Heart left ventricle (tissue), 16 donors: ENCODE data around the gene SLC25A47. TPM values are rescaled to one million over a fixed set of nuclear protein-coding genes. Genes with fewer than 3 reads are reported as not detected.

Experiments
- ATAC-seq, 4 donors: fragments of 200-7000 bp; cut with Tn5 transposase; one replicate each; pipeline ENCODE4 v1.9.1; 2020 to 2022; ENCODE audit warnings: moderate library complexity in 4 of 4, mild to moderate bottlenecking in 3 of 4, moderate number of reproducible peaks in 1 of 4
- DNase-seq, 5 donors: peaks; one replicate each; pipeline ENCODE4 v3.0.0-alpha.2; 2020
- H3K27ac ChIP-seq, 12 donors: fragments of 200-600 bp; sonication (generic) in 4 of 12; one replicate each; pipeline versions ENCODE4 v1.5.0 to v1.8.0; 2016 to 2022; ENCODE audit warnings: mild to moderate bottlenecking in 2 of 12
- H3K27me3 ChIP-seq, 9 donors: fragments of 200-600 bp; sonication (generic) in 2 of 9; one replicate each; pipeline versions ENCODE4 v1.5.1 to v1.8.0; 2016 to 2022; ENCODE audit warnings: mild to moderate bottlenecking in 3 of 9
- H3K36me3 ChIP-seq, 9 donors: fragments of 200-600 bp; sonication (generic) in 2 of 9; one replicate each; pipeline versions ENCODE4 v1.5.0 to v1.8.0; 2018 to 2022; ENCODE audit warnings: mild to moderate bottlenecking in 2 of 9
- H3K4me1 ChIP-seq, 12 donors: fragments of 200-600 bp; sonication (generic) in 4 of 12; one replicate each; pipeline versions ENCODE4 v1.5.0 to v1.8.0; 2016 to 2022; ENCODE audit warnings: mild to moderate bottlenecking in 3 of 12
- H3K4me3 ChIP-seq, 12 donors: fragments of 200-600 bp; sonication (generic) in 4 of 12; one replicate each; pipeline versions ENCODE4 v1.5.0 to v1.8.0; 2017 to 2022; ENCODE audit warnings: mild to moderate bottlenecking in 9 of 12, moderate library complexity in 4 of 12
- H3K9me3 ChIP-seq, 12 donors: fragments of 200-600 bp; sonication (generic) in 4 of 12; one replicate each; pipeline versions ENCODE4 v1.5.0 to v1.8.0; 2016 to 2022; ENCODE audit warnings: mild to moderate bottlenecking in 1 of 12
- POLR2A ChIP-seq, 2 donors: fragments of 450-650 bp; IDR thresholded peaks; one replicate each; pipeline ENCODE4 v1.6.1; 2017; ENCODE audit warnings: antibody characterized with exemption in 2 of 2, mild to moderate bottlenecking in 2 of 2, moderate library complexity in 2 of 2
- WGBS, 4 donors: extraction: QIAGEN DNeasy Blood & Tissue Kit in 2 of 4; methylation state at CpG; one replicate each; pipeline versions ENCODE4 v1.1.5 to v1.1.7; 2013 to 2018; 5-methylcytosine and 5-hydroxymethylcytosine counted together
- intact Hi-C, 10 donors: fragments of 100-400 bp; cut with DNase I; formaldehyde crosslinking; loops; one replicate each; pipeline versions ENCODE4 v1.11.1 to v1.14.2; 2022
- polyA plus RNA-seq, 2 donors: library from polyadenylated mRNA; stranded (reverse); fragments of 200-250 nt; gene quantifications; one replicate each; pipeline ENCODE4 v1.2.3, GENCODE V29; 2013
- total RNA-seq, 9 donors: library from RNA; depleted of rRNA in 2 of 9; stranded (reverse); fragments of >200 nt in 2 of 9; fragmentation: NEBNext Ultra II Directional in 3 of 9; extraction: Animal tissue kit (Norgen Biotek cat#: 25700) in 3 of 9; gene quantifications; one replicate each; pipeline versions ENCODE4 v1.1.0 to v1.2.4, GENCODE V29; 2016 to 2023
- TF ChIP-seq, protein P1 (sequence below), 12 donors: fragments of 200-600 bp; sonication (generic) in 4 of 12; IDR thresholded peaks; one replicate each; pipeline versions ENCODE4 v1.5.0 to v1.8.0; 2018 to 2022; ENCODE audit warnings: antibody characterized with exemption in 12 of 12, mild to moderate bottlenecking in 5 of 12
- donor health status: ischemic (EF 13 %, LVEDD 7.1; RV severe dilation, severe dysfunction).
- donor health status: healthy with polysubstance abuse.
- donor health status: DM: no; HTN: yes; CAD: no.
- donor health status: DM: no; HTN: no; CAD: no.
- donor health status: ischemic (EF 25% LVEDD 6.9; RV normal size, moderate dysfunction).
- donor health status: ischemic (EF 25% LVEDD 5.7; RV mildly dilated, moderate dysfunction).
- donor health status: healthy.
- donor health status: DM: yes; HTN: yes; CAD: no.
- donor health status: ischemic (EF 35%, LVEDD 5.7; RV mildly dilated, moderate dysfunction).
- donor health status: nonischemic (EF 11% LVEDD 7.7; RV severe dilation, severe dysfunction).
- donor health status: DM: yes; HTN: yes; CAD: no.
- donor health status: PGD.
- donor health status: ischemic (EF 29% LVEDD 5.4; RV normal size, mild dysfunction).
- donor health status: nonischemic (EF 23%, LVEDD 6.1; RV moderate dilation, normal function).

Gene SLC25A47
- total and polyA plus RNA-seq, 11 donors = not detected

DNA sequence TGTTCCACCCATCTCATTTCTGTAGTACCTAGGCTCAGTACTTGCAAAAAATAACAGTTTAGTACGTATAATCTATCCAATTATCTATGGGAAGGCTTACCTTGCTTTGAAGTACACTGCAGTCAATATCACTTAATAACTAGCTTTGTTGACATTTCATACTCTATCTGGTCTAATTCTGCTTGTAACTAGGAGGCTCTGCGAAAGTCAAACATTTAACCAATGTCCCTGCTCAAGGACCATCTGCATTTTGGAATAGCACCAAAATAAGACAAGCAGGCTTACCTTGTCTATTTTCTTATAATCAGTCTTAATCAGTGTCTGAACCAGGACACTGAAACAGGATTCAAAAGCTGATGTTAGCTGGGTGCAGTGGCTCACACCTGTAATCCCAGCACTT lies 39.9 kb downstream of the SLC25A47 start:
- peaks cover 0 to 98% (median 94%) of the 10 kb centered on the region in 9 donors for H3K36me3 ChIP-seq
- H3K4me1 ChIP-seq = peaks cover 0 to 45% (median 0%) of the 10 kb centered on the region in 12 donors
- intact Hi-C loops = no loop called here

DNA sequence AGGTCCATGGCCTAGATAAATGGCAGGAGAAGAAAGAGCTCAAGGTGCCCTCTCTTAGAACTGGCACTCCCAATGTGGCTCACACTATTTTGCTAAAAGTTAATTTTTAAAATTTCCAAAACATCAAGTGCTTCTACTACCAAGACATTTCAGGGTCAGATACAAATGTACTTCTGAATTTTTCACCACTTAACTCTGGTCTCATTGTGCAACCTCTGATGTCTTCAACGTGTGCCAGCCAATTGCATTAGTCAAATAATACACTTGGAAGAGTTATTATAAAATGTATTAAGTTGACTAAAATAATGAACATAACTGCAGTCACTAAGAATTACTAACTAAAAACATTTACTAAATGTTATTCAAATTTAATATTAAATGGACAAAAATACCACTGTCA lies 41.3 kb downstream of the SLC25A47 start:
- intact Hi-C loops = no loop called here
- H3K4me3 ChIP-seq = no peak overlapping the region

More for the DNA sequence above, 39.9 kb downstream of the SLC25A47 start:
- no peaks in the 10 kb centered on the region for H3K9me3 ChIP-seq
- peak overlapping the region in 5 of 12 donors; percentile 9 to 41 (median 23) for H3K27ac ChIP-seq
- no peak for TF ChIP-seq POLR2A (IDR thresholded peaks at IDR 0.05)
- TF ChIP-seq, protein P1, sequence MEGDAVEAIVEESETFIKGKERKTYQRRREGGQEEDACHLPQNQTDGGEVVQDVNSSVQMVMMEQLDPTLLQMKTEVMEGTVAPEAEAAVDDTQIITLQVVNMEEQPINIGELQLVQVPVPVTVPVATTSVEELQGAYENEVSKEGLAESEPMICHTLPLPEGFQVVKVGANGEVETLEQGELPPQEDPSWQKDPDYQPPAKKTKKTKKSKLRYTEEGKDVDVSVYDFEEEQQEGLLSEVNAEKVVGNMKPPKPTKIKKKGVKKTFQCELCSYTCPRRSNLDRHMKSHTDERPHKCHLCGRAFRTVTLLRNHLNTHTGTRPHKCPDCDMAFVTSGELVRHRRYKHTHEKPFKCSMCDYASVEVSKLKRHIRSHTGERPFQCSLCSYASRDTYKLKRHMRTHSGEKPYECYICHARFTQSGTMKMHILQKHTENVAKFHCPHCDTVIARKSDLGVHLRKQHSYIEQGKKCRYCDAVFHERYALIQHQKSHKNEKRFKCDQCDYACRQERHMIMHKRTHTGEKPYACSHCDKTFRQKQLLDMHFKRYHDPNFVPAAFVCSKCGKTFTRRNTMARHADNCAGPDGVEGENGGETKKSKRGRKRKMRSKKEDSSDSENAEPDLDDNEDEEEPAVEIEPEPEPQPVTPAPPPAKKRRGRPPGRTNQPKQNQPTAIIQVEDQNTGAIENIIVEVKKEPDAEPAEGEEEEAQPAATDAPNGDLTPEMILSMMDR (IDR thresholded peaks at IDR 0.05) = no peak
- no peak overlapping the region for H3K4me3 ChIP-seq
- WGBS, 4 donors = 87 to 100% (median 92%) methylated on average over 2 of the region's 2 CpGs
- no peaks in the 10 kb centered on the region for H3K27me3 ChIP-seq
- DNase-seq (no peak), ATAC-seq (no peak)

DNA sequence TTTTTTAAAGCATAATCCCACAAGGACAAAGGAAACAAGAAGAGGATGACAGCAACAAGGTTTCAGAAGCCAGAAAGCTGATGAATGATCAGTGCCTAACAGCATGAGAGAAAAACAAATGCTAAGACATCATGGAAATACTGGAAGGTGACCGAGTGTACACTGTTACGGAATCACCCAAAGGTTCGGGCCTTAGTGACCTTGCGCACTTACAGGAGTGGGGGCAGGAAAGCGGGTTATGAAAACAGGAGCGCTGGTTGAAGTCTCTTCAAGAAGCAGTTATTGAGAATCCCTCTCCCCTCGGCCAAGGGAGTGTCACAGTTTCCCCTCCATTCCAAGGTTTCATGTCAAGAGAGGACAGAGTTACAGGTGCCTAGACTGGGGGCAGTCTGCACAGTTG lies 42.6 kb downstream of the SLC25A47 start:
- H3K4me1 ChIP-seq = peaks cover 0 to 62% (median 0%) of the 10 kb centered on the region in 12 donors
- TF ChIP-seq, protein P1 (IDR thresholded peaks at IDR 0.05) = no peak
- no peak for TF ChIP-seq POLR2A (IDR thresholded peaks at IDR 0.05)
- H3K4me3 ChIP-seq = peak overlapping the region in 1 of 12 donors; percentile 3
- ATAC-seq (peak in 1 of 4 donors; percentile 18), DNase-seq (no peak)
- intact Hi-C loops = no loop called here
- H3K27me3 ChIP-seq = no peaks in the 10 kb centered on the region
- no peaks in the 10 kb centered on the region for H3K9me3 ChIP-seq
- WGBS, 4 donors = 64 to 85% (median 77%) methylated on average over 6 to 7 of the region's 7 CpGs
- peak overlapping the region in 5 of 12 donors; percentile 4 to 53 (median 13) for H3K27ac ChIP-seq
- H3K36me3 ChIP-seq = peaks cover 0 to 98% (median 83%) of the 10 kb centered on the region in 9 donors

More for the DNA sequence above, 41.3 kb downstream of the SLC25A47 start:
- Histone ChIP-seq H3K9me3 (no peaks in the 10 kb centered on the region), H3K4me1 (peaks cover 0 to 56% (median 0%) of the 10 kb centered on the region in 12 donors), H3K27ac (peak overlapping the region in 2 of 12 donors; percentile 22 to 24), H3K27me3 (no peaks in the 10 kb centered on the region), H3K36me3 (peaks cover 0 to 98% (median 95%) of the 10 kb centered on the region in 9 donors)
- ATAC-seq (no peak), DNase-seq (no peak)
- TF ChIP-seq, protein P1 (IDR thresholded peaks at IDR 0.05) = no peak
- TF ChIP-seq POLR2A (IDR thresholded peaks at IDR 0.05) = no peak
- WGBS, 4 donors = 61 to 76% (median 69%) methylated on average over 1 of the region's 1 CpG

DNA sequence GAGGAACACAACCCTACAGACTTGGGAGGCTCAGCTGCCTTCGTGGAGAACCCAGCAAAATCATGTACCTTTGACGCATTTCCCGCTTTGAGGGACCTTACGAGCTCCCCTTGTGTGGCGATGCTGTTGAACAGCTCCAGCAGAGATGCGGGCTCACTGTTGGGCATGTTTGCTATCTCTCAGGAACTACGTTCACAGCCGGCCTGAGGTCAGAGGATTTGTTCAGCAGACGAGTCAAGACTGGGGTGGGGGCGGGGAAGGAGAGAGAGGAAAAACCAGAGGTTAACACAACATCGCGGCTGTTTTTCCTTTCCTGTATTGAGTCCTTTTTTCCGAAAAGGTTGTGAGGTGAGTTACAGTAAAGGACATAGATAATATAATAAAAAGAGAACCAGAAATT lies 45.9 kb downstream of the SLC25A47 start:
- TF ChIP-seq POLR2A (IDR thresholded peaks at IDR 0.05) = no peak
- TF ChIP-seq, protein P1 (IDR thresholded peaks at IDR 0.05) = no peak
- Histone ChIP-seq H3K9me3 (no peaks in the 10 kb centered on the region), H3K36me3 (peaks cover 0 to 92% (median 54%) of the 10 kb centered on the region in 9 donors), H3K4me3 (no peak overlapping the region), H3K27me3 (no peaks in the 10 kb centered on the region), H3K27ac (peak overlapping the region in 5 of 12 donors; percentile 1 to 40 (median 28)), H3K4me1 (peaks cover 0 to 65% (median 0%) of the 10 kb centered on the region in 12 donors)
- intact Hi-C loops = no loop called here
- 69 to 82% (median 77%) methylated on average over 13 of the region's 13 CpGs for WGBS, 4 donors
- DNase-seq (no peak), ATAC-seq (peak in 2 of 4 donors; percentile 32 to 51)
